AG09309 (cell line): ENCODE measurements around the gene DDX51.

Source experiments
- DNase-seq: peaks from one replicate; pipeline ENCODE4 v3.0.0-alpha.2; 2010; ENCODE audit warnings: low read depth
- H3K4me3 ChIP-seq: 2 replicates; pipeline ENCODE4 v1.5.1; 2011; ENCODE audit warnings: mild to moderate bottlenecking, low read depth, low read length, moderate library complexity; ENCODE audit not compliant: control insufficient read depth
- TF ChIP-seq, protein P1 (sequence below): IDR thresholded peaks from 2 replicates; pipeline ENCODE4 v1.5.1; 2011; ENCODE audit warnings: mild to moderate bottlenecking, low read depth, low read length, inconsistent platforms; ENCODE audit not compliant: insufficient read depth, control insufficient read depth; ENCODE audit errors: missing control alignments

Gene DDX51

DNA sequence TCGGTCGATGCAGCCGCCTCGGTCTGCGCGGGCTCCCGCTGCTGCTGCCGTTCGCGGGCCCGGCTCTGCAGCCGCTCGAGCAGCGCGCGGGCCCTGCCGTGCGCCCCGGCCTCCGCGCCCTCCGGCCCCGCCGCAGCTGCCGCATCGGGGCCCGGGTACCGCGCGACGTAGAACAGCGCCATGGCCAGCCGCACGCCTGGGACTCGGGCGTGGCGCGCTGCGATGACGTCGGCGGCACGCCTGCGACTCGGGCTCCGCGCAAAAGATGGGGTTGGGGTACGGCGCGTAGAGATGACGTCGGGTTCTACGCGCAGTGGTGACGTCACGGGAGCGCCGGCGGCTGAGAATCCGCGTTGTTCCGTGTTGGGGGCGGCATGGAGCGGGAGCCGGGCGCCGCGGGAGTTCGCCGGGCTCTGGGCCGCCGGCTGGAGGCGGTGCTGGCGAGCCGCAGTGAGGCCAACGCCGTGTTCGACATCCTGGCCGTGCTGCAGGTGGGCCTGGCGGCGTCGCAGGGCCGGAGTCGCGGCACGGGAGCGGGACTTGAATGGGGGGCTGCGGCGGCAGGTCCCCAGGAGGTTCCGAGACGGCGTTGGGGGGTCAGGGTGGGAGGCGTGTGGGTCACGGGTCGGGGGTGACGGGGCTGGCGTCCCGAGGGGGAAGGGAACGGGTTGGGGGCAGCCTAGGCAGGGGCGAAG is at the start of gene DDX51, which contains the start of gene NOC4L:
DDX51 (minus strand) TSS at position 205 of the 695 bp plus-strand sequence; CDS start at position 182, 23 bp downstream.
NOC4L (plus strand) TSS at position 343 of the 695 bp plus-strand sequence; CDS start at position 375, 32 bp downstream.
- TF ChIP-seq, protein P1, sequence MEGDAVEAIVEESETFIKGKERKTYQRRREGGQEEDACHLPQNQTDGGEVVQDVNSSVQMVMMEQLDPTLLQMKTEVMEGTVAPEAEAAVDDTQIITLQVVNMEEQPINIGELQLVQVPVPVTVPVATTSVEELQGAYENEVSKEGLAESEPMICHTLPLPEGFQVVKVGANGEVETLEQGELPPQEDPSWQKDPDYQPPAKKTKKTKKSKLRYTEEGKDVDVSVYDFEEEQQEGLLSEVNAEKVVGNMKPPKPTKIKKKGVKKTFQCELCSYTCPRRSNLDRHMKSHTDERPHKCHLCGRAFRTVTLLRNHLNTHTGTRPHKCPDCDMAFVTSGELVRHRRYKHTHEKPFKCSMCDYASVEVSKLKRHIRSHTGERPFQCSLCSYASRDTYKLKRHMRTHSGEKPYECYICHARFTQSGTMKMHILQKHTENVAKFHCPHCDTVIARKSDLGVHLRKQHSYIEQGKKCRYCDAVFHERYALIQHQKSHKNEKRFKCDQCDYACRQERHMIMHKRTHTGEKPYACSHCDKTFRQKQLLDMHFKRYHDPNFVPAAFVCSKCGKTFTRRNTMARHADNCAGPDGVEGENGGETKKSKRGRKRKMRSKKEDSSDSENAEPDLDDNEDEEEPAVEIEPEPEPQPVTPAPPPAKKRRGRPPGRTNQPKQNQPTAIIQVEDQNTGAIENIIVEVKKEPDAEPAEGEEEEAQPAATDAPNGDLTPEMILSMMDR, result no peak
- peak; percentile 71 for DNase-seq
- H3K4me3 ChIP-seq, result peak within 1 kb of the TSS; percentile 94

DNA sequence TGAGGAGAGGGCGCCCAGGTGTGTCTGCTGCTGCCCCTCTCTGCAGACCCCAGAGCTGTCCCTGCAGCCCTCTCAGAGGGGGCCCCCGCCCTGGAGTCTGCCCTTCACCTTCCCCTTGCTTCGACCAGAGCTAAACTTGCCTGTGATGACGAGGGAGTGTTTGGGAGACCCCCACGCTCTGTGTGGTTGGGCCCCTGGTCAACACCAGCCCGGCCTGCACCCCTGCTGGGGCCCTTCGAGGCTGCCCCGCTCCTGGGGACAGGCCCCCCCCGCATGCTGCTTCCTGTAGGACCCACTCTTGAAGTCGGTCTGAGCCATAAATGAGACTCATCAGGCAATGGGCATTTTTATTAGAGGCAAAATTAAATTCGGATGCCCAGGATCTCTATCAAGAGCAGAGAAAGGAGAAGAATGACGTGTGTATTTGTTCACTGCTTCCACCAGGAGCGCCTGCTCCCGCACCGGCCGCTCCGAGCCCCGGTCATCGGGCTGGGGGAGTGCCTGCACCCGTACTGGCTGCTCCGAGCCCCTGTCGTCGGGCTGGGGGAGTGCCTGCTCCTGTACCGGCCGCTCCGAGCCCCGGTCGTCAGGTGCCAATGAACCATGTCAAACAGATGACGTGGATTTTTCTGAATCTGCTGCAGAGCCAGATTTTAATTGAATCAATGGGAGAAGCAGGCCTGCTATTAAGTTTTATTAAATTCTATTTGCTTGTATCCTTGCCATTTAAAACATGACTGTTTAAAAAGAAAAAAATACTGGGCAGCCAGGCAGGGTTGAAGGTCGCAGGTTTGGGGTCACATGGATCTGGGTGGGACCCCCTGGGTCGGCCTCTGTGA is 47.8 kb upstream of the DDX51 start:
- TF ChIP-seq, protein P1, result no peak
- H3K4me3 ChIP-seq, result no peak overlapping the region
- no peak for DNase-seq

- DNase-seq, result no peak
- no peak overlapping the region for H3K4me3 ChIP-seq
- TF ChIP-seq, protein P1, result no peak
Measured at GRCh38 chr12:132190834-132191500, 46.8 kb upstream of the DDX51 start.

DNA sequence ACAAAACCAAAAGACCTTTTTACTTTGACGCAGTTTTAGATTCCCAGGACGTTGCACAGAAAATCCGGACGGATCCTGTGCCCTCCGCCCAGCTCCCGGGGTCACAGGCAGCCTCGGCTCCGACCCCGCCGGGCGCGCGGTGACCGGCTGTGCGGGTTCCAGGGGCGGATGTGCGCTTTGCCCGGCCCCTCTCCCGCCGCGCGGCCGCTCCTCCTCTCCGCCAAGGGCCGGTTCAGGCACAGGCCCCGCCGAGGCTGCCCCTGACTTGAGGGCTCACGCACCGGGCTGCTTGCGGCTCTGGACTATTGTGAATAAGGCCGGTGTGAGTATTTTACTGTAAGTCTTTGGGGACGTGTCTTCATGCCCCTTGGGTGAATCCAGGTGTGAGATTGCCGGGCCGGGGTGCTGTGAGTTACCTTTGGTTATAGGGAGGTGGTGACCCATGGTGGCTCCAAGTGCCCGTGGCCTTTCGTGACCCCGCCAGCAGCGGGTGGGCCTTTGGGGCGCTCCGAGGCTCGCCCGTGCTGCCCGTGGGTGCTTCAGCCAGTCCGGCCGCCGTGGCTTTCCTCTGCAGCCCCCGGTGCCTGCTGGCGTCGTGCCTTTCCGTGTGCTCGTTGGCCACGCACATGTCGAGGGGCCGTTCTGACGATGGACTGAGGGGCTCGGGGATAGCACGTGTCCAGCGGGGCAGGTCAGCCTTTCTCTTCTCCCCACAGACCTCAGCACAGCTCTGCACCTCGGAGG is 46.1 kb upstream of the DDX51 start:
- TF ChIP-seq, protein P1, result no peak
- peak overlapping the region; percentile 46 for H3K4me3 ChIP-seq
- DNase-seq, result no peak

- TF ChIP-seq, protein P1, result no peak
- peak overlapping the region; percentile 46 for H3K4me3 ChIP-seq
- DNase-seq, result peak; percentile 11
Measured at GRCh38 chr12:132189378-132190011, 45.4 kb upstream of the DDX51 start.
